Urothelium cell line (cell line): ENCODE results near the gene AFP.

Source experiments
- DNase-seq: peaks from one replicate; pipeline ENCODE4 v3.0.0; 2011; ENCODE audit warnings: low spot score, mixed read lengths
- FAIRE-seq: peaks from 2 replicates; lab custom pipeline; 2011; peaks lifted over from hg19 to GRCh38; lab: Jason Lieb, UNC

Gene AFP

GRCh38 chr4:73413294-73413755, 22.7 kb upstream of the AFP start:
- no peak for DNase-seq
- no peak for FAIRE-seq

- FAIRE-seq (no peak), DNase-seq (no peak)
Observed at GRCh38 chr4:73414936-73415271, 21.1 kb upstream of the AFP start.

GRCh38 chr4:73415807-73416238, 20.2 kb upstream of the AFP start:
- no peak for DNase-seq
- no peak for FAIRE-seq

DNA sequence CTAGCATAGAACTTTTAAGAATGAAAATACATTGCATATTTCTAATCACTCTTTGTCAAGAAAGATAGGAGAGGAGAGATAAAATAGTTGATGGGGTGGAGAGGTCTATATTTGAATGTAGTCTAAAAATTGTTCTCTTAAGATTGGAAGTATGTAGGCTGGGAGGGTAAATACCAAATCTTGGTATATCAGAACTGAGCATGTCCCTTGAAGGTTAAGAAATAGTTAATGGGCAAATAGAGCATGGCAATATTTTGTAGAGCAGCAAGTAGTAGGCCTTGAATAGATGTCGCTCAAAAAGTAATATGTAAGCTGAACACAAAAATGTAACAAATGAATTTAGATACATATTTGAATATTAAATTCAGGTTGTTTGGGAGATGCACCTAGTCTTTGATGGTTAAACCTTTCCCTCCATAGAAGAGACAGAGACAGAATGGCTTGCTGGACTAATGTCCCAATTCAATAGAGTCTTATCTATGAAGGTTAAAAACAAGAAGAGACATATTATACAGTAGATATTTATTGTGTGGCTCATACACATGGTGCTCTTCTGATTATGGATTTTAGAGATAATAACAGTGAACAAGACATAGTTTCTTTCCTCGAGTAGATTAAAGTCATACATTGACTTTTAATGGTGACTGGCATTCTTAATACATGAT, 19.5 kb upstream of the AFP start:
- no peak for FAIRE-seq

GRCh38 chr4:73417342-73417741, 18.7 kb upstream of the AFP start:
- FAIRE-seq = no peak
- no peak for DNase-seq

More for the DNA sequence above, 19.5 kb upstream of the AFP start:
- no peak for DNase-seq

DNA sequence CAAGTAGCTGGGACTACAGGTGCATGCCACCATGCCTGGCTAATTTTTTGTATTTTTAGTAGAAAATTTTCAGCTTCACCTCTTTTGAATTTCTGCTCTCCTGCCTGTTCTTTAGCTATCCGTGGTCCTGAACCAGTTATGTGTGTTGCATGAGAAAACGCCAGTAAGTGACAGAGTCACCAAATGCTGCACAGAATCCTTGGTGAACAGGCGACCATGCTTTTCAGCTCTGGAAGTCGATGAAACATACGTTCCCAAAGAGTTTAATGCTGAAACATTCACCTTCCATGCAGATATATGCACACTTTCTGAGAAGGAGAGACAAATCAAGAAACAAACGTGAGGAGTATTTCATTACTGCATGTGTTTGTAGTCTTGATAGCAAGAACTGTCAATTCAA, 18.0 kb upstream of the AFP start:
- no peak for FAIRE-seq
- no peak for DNase-seq

DNA sequence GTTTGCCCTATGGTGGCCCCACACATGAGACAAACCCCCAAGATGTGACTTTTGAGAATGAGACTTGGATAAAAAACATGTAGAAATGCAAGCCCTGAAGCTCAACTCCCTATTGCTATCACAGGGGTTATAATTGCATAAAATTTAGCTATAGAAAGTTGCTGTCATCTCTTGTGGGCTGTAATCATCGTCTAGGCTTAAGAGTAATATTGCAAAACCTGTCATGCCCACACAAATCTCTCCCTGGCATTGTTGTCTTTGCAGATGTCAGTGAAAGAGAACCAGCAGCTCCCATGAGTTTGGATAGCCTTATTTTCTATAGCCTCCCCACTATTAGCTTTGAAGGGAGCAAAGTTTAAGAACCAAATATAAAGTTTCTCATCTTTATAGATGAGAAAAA, 17.3 kb upstream of the AFP start:
- no peak for DNase-seq
- FAIRE-seq = no peak

DNA sequence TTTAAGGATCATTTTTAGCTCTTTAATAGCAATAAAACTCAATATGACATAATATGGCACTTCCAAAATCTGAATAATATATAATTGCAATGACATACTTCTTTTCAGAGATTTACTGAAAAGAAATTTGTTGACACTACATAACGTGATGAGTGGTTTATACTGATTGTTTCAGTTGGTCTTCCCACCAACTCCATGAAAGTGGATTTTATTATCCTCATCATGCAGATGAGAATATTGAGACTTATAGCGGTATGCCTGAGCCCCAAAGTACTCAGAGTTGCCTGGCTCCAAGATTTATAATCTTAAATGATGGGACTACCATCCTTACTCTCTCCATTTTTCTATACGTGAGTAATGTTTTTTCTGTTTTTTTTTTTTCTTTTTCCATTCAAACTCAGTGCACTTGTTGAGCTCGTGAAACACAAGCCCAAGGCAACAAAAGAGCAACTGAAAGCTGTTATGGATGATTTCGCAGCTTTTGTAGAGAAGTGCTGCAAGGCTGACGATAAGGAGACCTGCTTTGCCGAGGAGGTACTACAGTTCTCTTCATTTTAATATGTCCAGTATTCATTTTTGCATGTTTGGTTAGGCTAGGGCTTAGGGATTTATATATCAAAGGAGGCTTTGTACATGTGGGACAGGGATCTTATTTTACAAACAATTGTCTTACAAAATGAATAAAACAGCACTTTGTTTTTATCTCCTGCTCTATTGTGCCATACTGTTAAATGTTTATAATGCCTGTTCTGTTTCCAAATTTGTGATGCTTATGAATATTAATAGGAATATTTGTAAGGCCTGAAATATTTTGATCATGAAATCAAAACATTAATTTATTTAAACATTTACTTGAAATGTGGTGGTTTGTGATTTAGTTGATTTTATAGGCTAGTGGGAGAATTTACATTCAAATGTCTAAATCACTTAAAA, 16.6 kb upstream of the AFP start:
- no peak for FAIRE-seq

DNA sequence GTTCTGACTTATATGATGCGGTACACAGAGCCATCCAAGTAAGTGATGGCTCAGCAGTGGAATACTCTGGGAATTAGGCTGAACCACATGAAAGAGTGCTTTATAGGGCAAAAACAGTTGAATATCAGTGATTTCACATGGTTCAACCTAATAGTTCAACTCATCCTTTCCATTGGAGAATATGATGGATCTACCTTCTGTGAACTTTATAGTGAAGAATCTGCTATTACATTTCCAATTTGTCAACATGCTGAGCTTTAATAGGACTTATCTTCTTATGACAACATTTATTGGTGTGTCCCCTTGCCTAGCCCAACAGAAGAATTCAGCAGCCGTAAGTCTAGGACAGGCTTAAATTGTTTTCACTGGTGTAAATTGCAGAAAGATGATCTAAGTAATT, 15.4 kb upstream of the AFP start:
- FAIRE-seq (no peak), DNase-seq (no peak)

More for the DNA sequence above, 16.6 kb upstream of the AFP start:
- no peak for DNase-seq

GRCh38 chr4:73421708-73422457, 14.1 kb upstream of the AFP start:
- no peak for DNase-seq
- FAIRE-seq = no peak

DNA sequence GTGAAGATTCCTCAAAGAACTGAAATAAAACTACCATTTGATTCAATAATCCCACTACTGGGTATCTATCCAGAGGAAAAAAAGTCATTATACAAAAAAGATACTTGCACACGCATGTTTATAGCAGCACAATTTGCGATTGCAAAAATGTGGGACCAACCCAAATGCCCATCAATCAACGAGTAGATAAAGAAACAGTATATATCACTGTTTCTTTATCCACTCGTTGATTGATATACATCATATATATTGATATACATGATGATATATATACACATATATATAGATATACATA, 13.6 kb upstream of the AFP start:
- FAIRE-seq = no peak
- no peak for DNase-seq

- FAIRE-seq = no peak
- no peak for DNase-seq
Observed at GRCh38 chr4:73423184-73423583, 12.8 kb upstream of the AFP start.

DNA sequence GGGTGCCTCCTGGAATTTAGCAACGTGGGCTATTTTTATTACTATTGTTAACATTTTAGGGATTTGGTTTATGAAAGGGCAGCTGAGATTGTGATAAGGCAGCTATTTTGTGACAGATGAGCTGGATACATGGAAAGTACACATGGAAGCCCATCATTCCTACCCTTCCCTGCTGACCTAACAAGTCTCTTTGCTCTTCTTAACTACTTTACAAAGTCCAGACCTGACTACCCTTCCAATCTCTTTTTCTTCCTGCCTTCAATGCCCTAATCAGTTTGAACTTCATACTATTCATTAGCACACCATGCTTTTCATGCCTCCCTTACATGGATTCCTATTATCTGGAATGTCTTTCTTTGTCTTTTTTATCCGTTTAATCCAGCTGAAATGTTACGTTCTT, 9.4 kb upstream of the AFP start:
- DNase-seq (no peak), FAIRE-seq (no peak)

DNA sequence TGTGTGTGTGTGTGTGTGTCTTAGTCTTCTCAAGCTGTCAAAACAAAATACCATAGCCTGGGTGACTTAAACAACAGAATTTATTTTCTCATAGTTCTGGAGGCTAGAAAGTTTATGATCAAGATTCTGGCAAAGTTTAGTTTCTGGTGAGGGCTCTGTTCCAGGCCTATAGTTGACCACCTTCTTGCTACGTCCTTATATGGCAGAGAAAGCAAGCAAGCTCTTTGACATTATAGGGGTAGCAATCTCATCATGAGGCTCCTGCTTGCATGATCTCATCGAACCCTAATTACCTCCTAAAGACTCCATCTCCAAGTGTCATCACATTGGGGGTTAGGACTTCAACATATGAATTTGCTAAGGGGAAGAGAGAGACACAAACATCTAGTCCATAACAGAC, 6.9 kb upstream of the AFP start:
- DNase-seq (no peak), FAIRE-seq (no peak)

DNA sequence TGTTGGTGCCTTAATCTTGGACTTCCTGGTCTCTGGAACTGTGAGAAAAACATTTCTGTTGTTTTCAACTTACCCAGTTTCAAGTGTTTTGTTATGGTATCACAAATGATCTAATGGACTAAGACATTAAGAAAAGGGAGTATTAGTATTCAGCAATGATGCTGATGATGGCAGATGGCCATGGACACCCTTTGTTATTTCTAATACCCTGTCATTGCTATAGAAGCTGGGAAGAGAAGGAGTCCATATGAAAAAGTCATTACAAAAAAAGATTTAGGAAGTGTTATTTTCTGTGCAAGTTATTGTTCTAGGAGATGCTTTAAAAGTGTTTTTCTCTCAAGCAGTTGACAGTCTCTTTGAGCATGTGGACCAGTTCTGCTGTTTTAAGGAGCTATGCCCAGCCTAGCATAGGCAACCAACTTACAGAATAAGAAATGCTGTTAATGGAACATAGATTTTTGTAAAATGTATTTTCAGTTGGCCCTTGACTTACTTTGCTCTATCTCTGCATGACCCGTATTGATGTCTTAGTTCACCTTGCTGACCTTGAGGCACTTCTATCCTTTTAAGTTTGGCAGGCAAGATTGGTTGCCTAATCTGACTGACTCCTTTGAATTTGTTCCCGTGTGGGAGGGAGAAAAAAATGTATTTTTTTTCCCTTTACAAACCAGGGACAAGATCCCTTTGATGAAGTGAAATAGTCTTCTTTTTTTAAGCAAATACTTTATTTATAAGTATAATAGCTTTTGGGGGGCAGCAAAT, 6.0 kb upstream of the AFP start:
- DNase-seq (no peak), FAIRE-seq (no peak)

DNA sequence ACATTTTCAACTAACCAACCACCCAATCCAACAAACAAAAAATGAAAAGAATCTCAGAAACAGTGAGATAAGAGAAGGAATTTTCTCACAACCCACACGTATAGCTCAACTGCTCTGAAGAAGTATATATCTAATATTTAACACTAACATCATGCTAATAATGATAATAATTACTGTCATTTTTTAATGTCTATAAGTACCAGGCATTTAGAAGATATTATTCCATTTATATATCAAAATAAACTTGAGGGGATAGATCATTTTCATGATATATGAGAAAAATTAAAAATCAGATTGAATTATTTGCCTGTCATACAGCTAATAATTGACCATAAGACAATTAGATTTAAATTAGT, 4.2 kb upstream of the AFP start:
- no peak for FAIRE-seq
- DNase-seq = no peak

DNA sequence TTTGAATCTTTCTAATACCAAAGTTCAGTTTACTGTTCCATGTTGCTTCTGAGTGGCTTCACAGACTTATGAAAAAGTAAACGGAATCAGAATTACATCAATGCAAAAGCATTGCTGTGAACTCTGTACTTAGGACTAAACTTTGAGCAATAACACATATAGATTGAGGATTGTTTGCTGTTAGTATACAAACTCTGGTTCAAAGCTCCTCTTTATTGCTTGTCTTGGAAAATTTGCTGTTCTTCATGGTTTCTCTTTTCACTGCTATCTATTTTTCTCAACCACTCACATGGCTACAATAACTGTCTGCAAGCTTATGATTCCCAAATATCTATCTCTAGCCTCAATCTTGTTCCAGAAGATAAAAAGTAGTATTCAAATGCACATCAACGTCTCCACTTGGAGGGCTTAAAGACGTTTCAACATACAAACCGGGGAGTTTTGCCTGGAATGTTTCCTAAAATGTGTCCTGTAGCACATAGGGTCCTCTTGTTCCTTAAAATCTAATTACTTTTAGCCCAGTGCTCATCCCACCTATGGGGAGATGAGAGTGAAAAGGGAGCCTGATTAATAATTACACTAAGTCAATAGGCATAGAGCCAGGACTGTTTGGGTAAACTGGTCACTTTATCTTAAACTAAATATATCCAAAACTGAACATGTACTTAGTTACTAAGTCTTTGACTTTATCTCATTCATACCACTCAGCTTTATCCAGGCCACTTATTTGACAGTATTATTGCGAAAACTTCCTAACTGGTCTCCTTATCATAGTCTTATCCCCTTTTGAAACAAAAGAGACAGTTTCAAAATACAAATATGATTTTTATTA, 3.6 kb upstream of the AFP start:
- FAIRE-seq = no peak
- DNase-seq = no peak

DNA sequence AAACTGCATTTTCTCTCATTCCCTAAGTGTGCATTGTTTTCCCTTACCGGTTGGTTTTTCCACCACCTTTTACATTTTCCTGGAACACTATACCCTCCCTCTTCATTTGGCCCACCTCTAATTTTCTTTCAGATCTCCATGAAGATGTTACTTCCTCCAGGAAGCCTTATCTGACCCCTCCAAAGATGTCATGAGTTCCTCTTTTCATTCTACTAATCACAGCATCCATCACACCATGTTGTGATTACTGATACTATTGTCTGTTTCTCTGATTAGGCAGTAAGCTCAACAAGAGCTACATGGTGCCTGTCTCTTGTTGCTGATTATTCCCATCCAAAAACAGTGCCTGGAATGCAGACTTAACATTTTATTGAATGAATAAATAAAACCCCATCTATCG, 2.9 kb upstream of the AFP start:
- DNase-seq (no peak), FAIRE-seq (no peak)

DNA sequence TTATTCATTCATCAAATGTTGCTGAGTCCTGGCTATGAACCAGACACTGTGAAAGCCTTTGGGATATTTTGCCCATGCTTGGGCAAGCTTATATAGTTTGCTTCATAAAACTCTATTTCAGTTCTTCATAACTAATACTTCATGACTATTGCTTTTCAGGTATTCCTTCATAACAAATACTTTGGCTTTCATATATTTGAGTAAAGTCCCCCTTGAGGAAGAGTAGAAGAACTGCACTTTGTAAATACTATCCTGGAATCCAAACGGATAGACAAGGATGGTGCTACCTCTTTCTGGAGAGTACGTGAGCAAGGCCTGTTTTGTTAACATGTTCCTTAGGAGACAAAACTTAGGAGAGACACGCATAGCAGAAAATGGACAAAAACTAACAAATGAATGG, 1.7 kb upstream of the AFP start:
- FAIRE-seq (no peak), DNase-seq (peak; percentile 24)
